SK-N-SH treated with all-trans-retinoic acid at 6 μM for 48 hours (cell line): Measurements from ENCODE around the gene TTC16.

Source experiments
- ARNTL ChIP-seq: fragments of 450-650 bp; formaldehyde crosslinking; IDR thresholded peaks from 2 replicates; pipeline ENCODE4 v1.5.0; 2020; ENCODE audit warnings: low read depth, mild to moderate bottlenecking, moderate library complexity, borderline replicate concordance
- CREB5 ChIP-seq: fragments of 250-450 bp; sonication (Bioruptor Pico); IDR thresholded peaks from 2 replicates; pipeline ENCODE4 v1.5.1; 2020; ENCODE audit warnings: low read depth, mild to moderate bottlenecking, moderate library complexity
- CSDC2 ChIP-seq: fragments of 250-450 bp; sonication (Bioruptor Pico); IDR thresholded peaks from 2 replicates; pipeline ENCODE4 v1.5.0; 2020; ENCODE audit warnings: mild to moderate bottlenecking, moderate library complexity
- GLIS3 ChIP-seq: fragments of 250-450 bp; sonication (Bioruptor Pico); IDR thresholded peaks from 2 replicates; pipeline ENCODE4 v1.5.0; 2020; ENCODE audit warnings: mild to moderate bottlenecking, moderate library complexity
- ISL1 ChIP-seq: fragments of 250-450 bp; sonication (Bioruptor Pico); IDR thresholded peaks from 2 replicates; pipeline ENCODE4 v2.1.2; 2022; ENCODE audit warnings: mild to moderate bottlenecking, moderate library complexity
- OSR1 ChIP-seq: fragments of 250-450 bp; sonication (Bioruptor Pico); IDR thresholded peaks from 2 replicates; pipeline ENCODE4 v1.8.0; 2022; ENCODE audit warnings: moderate library complexity, mild to moderate bottlenecking, inconsistent platforms
- PATZ1 ChIP-seq: fragments of 250-450 bp; sonication (Bioruptor Pico); IDR thresholded peaks from 2 replicates; pipeline ENCODE4 v1.8.0; 2020; ENCODE audit warnings: mild to moderate bottlenecking, moderate library complexity, borderline replicate concordance
- POU6F1 ChIP-seq: fragments of 250-450 bp; sonication (Bioruptor Pico); IDR thresholded peaks from 2 replicates; pipeline ENCODE4 v1.8.0; 2021; ENCODE audit warnings: low read depth, mild to moderate bottlenecking, moderate library complexity, borderline replicate concordance
- RARB ChIP-seq: fragments of 250-450 bp; sonication (Bioruptor Pico); IDR thresholded peaks from 2 replicates; pipeline ENCODE4 v1.8.0; 2021; ENCODE audit warnings: mild to moderate bottlenecking, moderate library complexity
- SNAI2 ChIP-seq: fragments of 250-450 bp; sonication (Bioruptor Pico); IDR thresholded peaks from 2 replicates; pipeline ENCODE4 v1.5.0; 2020; ENCODE audit warnings: mild to moderate bottlenecking, moderate library complexity
- TSHZ2 ChIP-seq: fragments of 250-450 bp; sonication (Bioruptor Pico); IDR thresholded peaks from 2 replicates; pipeline ENCODE4 v1.5.0; 2020; ENCODE audit warnings: mild to moderate bottlenecking, moderate library complexity
- ZFP3 ChIP-seq: fragments of 250-450 bp; sonication (Bioruptor Pico); IDR thresholded peaks from 2 replicates; pipeline ENCODE4 v1.5.0; 2020; ENCODE audit warnings: mild to moderate bottlenecking, moderate library complexity

GRCh38 chr9:127679506-127679905 lies 36.4 kb upstream of the TTC16 start:
- TF ChIP-seq CREB5 (CRISPR knock-in tag) (no peak), ISL1 (no peak), GLIS3 (no peak), PATZ1 (CRISPR knock-in tag) (no peak), CSDC2 (CRISPR knock-in tag) (no peak), RARB (no peak), ZFP3 (no peak), OSR1 (no peak), ARNTL (CRISPR knock-in tag) (no peak), TSHZ2 (CRISPR knock-in tag) (no peak), POU6F1 (no peak), SNAI2 (CRISPR knock-in tag) (no peak)
